A673 (cell line): Measurements from ENCODE around the gene CCDC69.

Experiments used
- EZH2 ChIP-seq: fragments of 200-600 bp; sonication (generic); IDR thresholded peaks from 2 replicates; pipeline ENCODE4 v1.6.1; 2017; ENCODE audit warnings: borderline replicate concordance, low read depth, mild to moderate bottlenecking, mixed read lengths, antibody characterized with exemption, low read length; ENCODE audit not compliant: poor library complexity, severe bottlenecking
- TF ChIP-seq, protein P1 (sequence below): fragments of 300-800, 200-600 bp; sonication (generic); conservative IDR thresholded peaks from 2 replicates; pipeline ENCODE4 v1.5.1; 2017; ENCODE audit warnings: low read depth, mild to moderate bottlenecking, antibody characterized with exemption, low read length, moderate library complexity, mixed read lengths

DNA sequence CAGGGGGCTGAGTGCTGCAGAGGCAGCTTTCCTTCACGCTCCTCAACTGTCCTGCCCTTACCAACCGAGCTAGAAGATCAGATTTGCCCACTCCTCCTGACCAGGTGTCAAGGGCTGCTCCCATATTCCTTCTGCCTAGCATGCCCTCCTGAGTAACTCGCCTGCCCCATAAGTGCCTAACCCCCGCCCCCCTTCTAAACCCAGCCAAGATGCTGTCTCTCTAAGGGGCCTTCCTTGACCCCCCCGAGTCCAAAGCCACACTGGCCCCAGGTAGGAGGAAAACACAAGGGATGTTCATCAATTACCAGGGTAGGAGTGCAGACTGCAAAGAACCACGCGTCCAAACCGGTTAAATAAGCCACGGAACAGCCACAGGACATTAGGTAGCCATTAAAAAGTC, 4.8 kb downstream of the CCDC69 start:
- TF ChIP-seq, protein P1, sequence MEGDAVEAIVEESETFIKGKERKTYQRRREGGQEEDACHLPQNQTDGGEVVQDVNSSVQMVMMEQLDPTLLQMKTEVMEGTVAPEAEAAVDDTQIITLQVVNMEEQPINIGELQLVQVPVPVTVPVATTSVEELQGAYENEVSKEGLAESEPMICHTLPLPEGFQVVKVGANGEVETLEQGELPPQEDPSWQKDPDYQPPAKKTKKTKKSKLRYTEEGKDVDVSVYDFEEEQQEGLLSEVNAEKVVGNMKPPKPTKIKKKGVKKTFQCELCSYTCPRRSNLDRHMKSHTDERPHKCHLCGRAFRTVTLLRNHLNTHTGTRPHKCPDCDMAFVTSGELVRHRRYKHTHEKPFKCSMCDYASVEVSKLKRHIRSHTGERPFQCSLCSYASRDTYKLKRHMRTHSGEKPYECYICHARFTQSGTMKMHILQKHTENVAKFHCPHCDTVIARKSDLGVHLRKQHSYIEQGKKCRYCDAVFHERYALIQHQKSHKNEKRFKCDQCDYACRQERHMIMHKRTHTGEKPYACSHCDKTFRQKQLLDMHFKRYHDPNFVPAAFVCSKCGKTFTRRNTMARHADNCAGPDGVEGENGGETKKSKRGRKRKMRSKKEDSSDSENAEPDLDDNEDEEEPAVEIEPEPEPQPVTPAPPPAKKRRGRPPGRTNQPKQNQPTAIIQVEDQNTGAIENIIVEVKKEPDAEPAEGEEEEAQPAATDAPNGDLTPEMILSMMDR, result no peak
- TF ChIP-seq EZH2, result no peak
